ENCODE results near the gene ODAD2. TPM values are rescaled to one million over a fixed set of nuclear protein-coding genes. Genes with fewer than 3 reads are reported as not detected.

The ODAD2 gene
- total RNA-seq (1 to 10 TPM in 1 of 9 donors, under 1 TPM in 4, not detected in 4; 0.21 to 1.5 (median 0.64) TPM), polyA plus RNA-seq (not detected)
- long read RNA-seq, donor 1: 0 reads
- long read RNA-seq, donor 2: 0 reads
- long read RNA-seq, donor 3: 0 reads

GRCh38 chr10:27998954-27999275, at the start of gene ODAD2:
Gene ODAD2, minus strand, starts transcription at chr10:27999079. Its CDS starts 3,937 bp downstream, at chr10:27995142.
- H3K4me3 ChIP-seq: peak within 1 kb of the TSS; percentile 38 to 74 (median 60)
- intact Hi-C loops (cut with DNase I): no loop called here
- ATAC-seq: no peak
- DNase-seq: peak in 1 of 5 donors; percentile 69
- H3K36me3 ChIP-seq: no peaks in the 10 kb centered on the region
- peaks cover 0 to 12% (median 0%) of the 10 kb centered on the region in 12 donors for H3K4me1 ChIP-seq
- H3K9me3 ChIP-seq: no peaks in the 10 kb centered on the region
- H3K27ac ChIP-seq: peak within 1 kb of the TSS in 1 of 12 donors; percentile 74
- H3K27me3 ChIP-seq: peaks cover 0 to 38% (median 0%) of the 10 kb centered on the region in 9 donors
- no peak for TF ChIP-seq CTCF (IDR thresholded peaks at IDR 0.05)
- TF ChIP-seq POLR2A (IDR thresholded peaks at IDR 0.05): no peak
- WGBS, 4 donors: 2 to 3% (median 3%) methylated on average over 30 of the region's 30 CpGs

DNA sequence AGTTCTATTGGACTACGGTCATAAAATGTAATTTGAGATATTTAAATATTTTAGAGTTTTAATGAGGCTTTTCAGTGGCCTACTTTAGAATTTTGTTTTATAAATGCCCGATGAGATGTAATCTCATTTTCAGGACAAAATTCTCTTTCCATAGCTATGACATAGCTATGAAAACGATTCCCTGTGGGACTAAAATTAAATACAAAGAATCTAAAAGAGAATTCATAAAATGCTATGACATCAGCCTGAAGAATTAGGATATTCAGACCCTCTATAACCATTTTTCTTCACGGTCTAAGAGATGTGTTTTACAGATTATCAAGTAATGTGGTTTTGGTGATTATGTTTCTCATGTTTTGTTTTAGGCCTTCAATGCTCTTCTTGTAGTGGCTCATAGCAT, 48.2 kb upstream of the ODAD2 start:
- H3K9me3 ChIP-seq: peaks cover 0 to 2% (median 0%) of the 10 kb centered on the region in 12 donors
- ATAC-seq (no peak), DNase-seq (no peak)
- intact Hi-C loops (cut with DNase I): no loop called here
- no peak overlapping the region for H3K27ac ChIP-seq
- H3K27me3 ChIP-seq: no peaks in the 10 kb centered on the region
- H3K4me3 ChIP-seq: no peak overlapping the region
- no peaks in the 10 kb centered on the region for H3K36me3 ChIP-seq
- no peak for TF ChIP-seq CTCF (IDR thresholded peaks at IDR 0.05)
- TF ChIP-seq POLR2A (IDR thresholded peaks at IDR 0.05): no peak
- WGBS, 4 donors: 66 to 74% (median 71%) methylated on average over 4 of the region's 4 CpGs
- no peaks in the 10 kb centered on the region for H3K4me1 ChIP-seq

DNA sequence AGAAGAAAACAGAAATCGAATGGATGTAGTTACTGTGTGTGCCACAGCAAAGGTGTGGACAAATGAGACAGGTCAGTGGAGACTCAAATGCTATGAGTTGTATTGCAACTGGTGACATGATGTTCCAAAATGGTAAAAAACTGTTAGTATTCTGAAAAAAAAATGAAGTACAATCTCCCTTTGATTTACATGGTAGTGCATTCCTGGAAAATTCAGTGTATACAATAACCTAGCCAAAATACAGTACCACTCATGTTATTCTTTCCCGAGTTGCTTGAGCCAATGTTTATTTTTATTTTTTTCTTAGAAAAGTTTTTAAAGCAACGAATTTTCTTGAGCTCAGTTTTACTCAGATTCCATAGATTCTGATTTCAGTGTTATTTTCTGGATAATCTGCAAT, 47.7 kb upstream of the ODAD2 start:
- H3K27me3 ChIP-seq: no peaks in the 10 kb centered on the region
- 46 to 73% (median 60%) methylated on average over 3 of the region's 3 CpGs for WGBS, 4 donors
- no peak overlapping the region for H3K4me3 ChIP-seq
- ATAC-seq (no peak), DNase-seq (no peak)
- H3K4me1 ChIP-seq: no peaks in the 10 kb centered on the region
- no peak overlapping the region for H3K27ac ChIP-seq
- no peak for TF ChIP-seq POLR2A (IDR thresholded peaks at IDR 0.05)
- TF ChIP-seq CTCF (IDR thresholded peaks at IDR 0.05): no peak
- H3K9me3 ChIP-seq: peaks cover 0 to 2% (median 0%) of the 10 kb centered on the region in 12 donors
- intact Hi-C loops (cut with DNase I): no loop called here
- no peaks in the 10 kb centered on the region for H3K36me3 ChIP-seq

- Histone ChIP-seq H3K36me3 (no peaks in the 10 kb centered on the region), H3K27me3 (peaks cover 0 to 8% (median 0%) of the 10 kb centered on the region in 9 donors), H3K4me1 (no peaks in the 10 kb centered on the region), H3K27ac (no peak overlapping the region), H3K9me3 (peaks cover 0 to 2% (median 0%) of the 10 kb centered on the region in 12 donors), H3K4me3 (no peak overlapping the region)
- no peak for TF ChIP-seq POLR2A (IDR thresholded peaks at IDR 0.05)
- no peak for TF ChIP-seq CTCF (IDR thresholded peaks at IDR 0.05)
- 54 to 69% (median 55%) methylated on average over 1 of the region's 1 CpG for WGBS, 4 donors
- intact Hi-C loops (cut with DNase I): no loop called here
- DNase-seq (no peak), ATAC-seq (no peak)
These were observed 45.1 kb upstream of the ODAD2 start for GRCh38 chr10:28043941-28044340.

Data from heart left ventricle (tissue), 16 donors.